IMR-90 (cell line): Measurements from ENCODE around the gene CFDP1. TPM values are rescaled to one million over a fixed set of nuclear protein-coding genes. Genes with fewer than 3 reads are reported as not detected.

Experiments
- ATAC-seq: fragments of 200-7000 bp; cut with Tn5 transposase; 2 replicates; pipeline ENCODE4 v1.9.1; 2020; ENCODE audit warnings: low read depth, mild to moderate bottlenecking, moderate library complexity
- BruUV-seq: library from RNA; stranded (reverse); fragments of 400-500 nt; replicated peaks from 2 replicates; lab custom pipeline; 2021; lab: Mats Ljungman, UMichigan
- CTCF ChIA-PET: fragments of 300-600 bp; formaldehyde crosslinking; extraction: SDS; loops from one replicate; lab custom pipeline; 2021; ENCODE audit warnings: antibody characterized with exemption; lab: Yijun Ruan, JAX
- POLR2A ChIA-PET: fragments of 300-600 bp; sonication (Branson Sonifier 250); formaldehyde crosslinking; loops from one replicate; lab custom pipeline; 2022; ENCODE audit warnings: antibody characterized with exemption; ENCODE audit not compliant: unreplicated experiment; lab: Charles Lee
- DNase-seq: peaks from one replicate; pipeline ENCODE4 v3.0.0; 2013
- H2AFZ ChIP-seq: replicated peaks from 2 replicates; pipeline ENCODE3; 2013; ENCODE audit warnings: low read length, mild to moderate bottlenecking; ENCODE audit not compliant: poor library complexity
- H2AK5ac ChIP-seq: 2 replicates; pipeline ENCODE4 v1.6.1; 2013; ENCODE audit warnings: low read depth, low read length, inconsistent platforms
- H2AK9ac ChIP-seq: replicated peaks from 2 replicates; pipeline ENCODE3; 2013; ENCODE audit warnings: mild to moderate bottlenecking, low read depth, low read length, moderate library complexity; ENCODE audit not compliant: poor library complexity
- H2BK120ac ChIP-seq: 2 replicates; pipeline ENCODE4 v1.6.1; 2013; ENCODE audit warnings: low read depth, low read length, inconsistent platforms
- H2BK15ac ChIP-seq: 3 replicates; pipeline ENCODE4 v1.6.1; 2013; ENCODE audit warnings: low read depth, low read length, inconsistent platforms
- H2BK20ac ChIP-seq: 2 replicates; pipeline ENCODE4 v1.6.1; 2013; ENCODE audit warnings: low read depth, mild to moderate bottlenecking, inconsistent platforms, low read length, moderate library complexity
- H2BK5ac ChIP-seq: 2 replicates; pipeline ENCODE4 v1.6.1; 2013; ENCODE audit warnings: mild to moderate bottlenecking, low read depth, low read length, inconsistent platforms; ENCODE audit not compliant: poor library complexity, severe bottlenecking
- H3K14ac ChIP-seq: replicated peaks from 2 replicates; pipeline ENCODE4 v1.6.1; 2013; ENCODE audit warnings: low read depth, low read length, inconsistent platforms
- H3K18ac ChIP-seq: 2 replicates; pipeline ENCODE4 v1.6.1; 2013; ENCODE audit warnings: low read depth, low read length, control low read depth
- H3K23ac ChIP-seq: 2 replicates; pipeline ENCODE4 v1.6.1; 2013; ENCODE audit warnings: low read depth, low read length, inconsistent platforms
- H3K27ac ChIP-seq: 2 replicates; pipeline ENCODE4 v1.5.1; 2013; ENCODE audit warnings: mild to moderate bottlenecking, control low read depth, low read length; ENCODE audit not compliant: insufficient read depth
- H3K27me3 ChIP-seq: 2 replicates; pipeline ENCODE4 v1.6.1; 2013; ENCODE audit warnings: low read length; ENCODE audit not compliant: control insufficient read depth, insufficient read depth
- H3K36me3 ChIP-seq: 2 replicates; pipeline ENCODE4 v1.6.1; 2013; ENCODE audit warnings: low read length, mixed read lengths; ENCODE audit not compliant: control insufficient read depth, insufficient read depth
- H3K4ac ChIP-seq: 2 replicates; pipeline ENCODE4 v1.6.1; 2013; ENCODE audit warnings: low read depth, low read length, inconsistent platforms
- H3K4me1 ChIP-seq: 2 replicates; pipeline ENCODE4 v1.6.1; 2013; ENCODE audit warnings: low read length, mixed read lengths; ENCODE audit not compliant: control insufficient read depth, insufficient read depth
- H3K4me2 ChIP-seq: 2 replicates; pipeline ENCODE4 v1.6.1; 2013; ENCODE audit warnings: low read depth, mild to moderate bottlenecking, control low read depth, low read length, moderate library complexity
- H3K4me3 ChIP-seq: 2 replicates; pipeline ENCODE4 v1.5.1; 2013; ENCODE audit warnings: low read depth, mild to moderate bottlenecking, control low read depth, low read length, moderate library complexity; ENCODE audit not compliant: insufficient read depth
- H3K56ac ChIP-seq: 2 replicates; pipeline ENCODE4 v1.6.1; 2013; ENCODE audit warnings: low read length, inconsistent platforms; ENCODE audit not compliant: insufficient read depth; ENCODE audit errors: extremely low read depth
- H3K79me1 ChIP-seq, 2 experiments: 2 replicates each; pipeline ENCODE4 v1.6.1; 2013; ENCODE audit warnings: low read length in 2 of 2, inconsistent platforms in 1 of 2, low read depth in 1 of 2
- H3K9ac ChIP-seq: 2 replicates; pipeline ENCODE4 v1.6.1; 2013; ENCODE audit warnings: low read depth, low read length, control low read depth
- H3K9me1 ChIP-seq: 2 replicates; pipeline ENCODE4 v1.6.1; 2013; ENCODE audit warnings: low read length, inconsistent platforms; ENCODE audit not compliant: insufficient read depth
- H3K9me3 ChIP-seq: 2 replicates; pipeline ENCODE4 v1.6.1; 2013; ENCODE audit warnings: low read length; ENCODE audit not compliant: control insufficient read depth, insufficient read depth
- H4K20me1 ChIP-seq: 2 replicates; pipeline ENCODE4 v1.6.1; 2013; ENCODE audit warnings: low read length, inconsistent platforms; ENCODE audit not compliant: insufficient read depth
- H4K5ac ChIP-seq: 2 replicates; pipeline ENCODE4 v1.6.1; 2013; ENCODE audit warnings: mild to moderate bottlenecking, low read depth, low read length, control low read depth
- H4K8ac ChIP-seq, 2 experiments: 2 replicates each; pipeline ENCODE4 v1.6.1; 2013; ENCODE audit warnings: low read depth in 2 of 2, low read length in 2 of 2, control low read depth in 1 of 2, inconsistent platforms in 1 of 2
- H4K91ac ChIP-seq: 2 replicates; pipeline ENCODE4 v1.6.1; 2013; ENCODE audit warnings: low read depth, low read length, inconsistent platforms; ENCODE audit not compliant: insufficient read depth
- CEBPB ChIP-seq: IDR thresholded peaks from 2 replicates; pipeline ENCODE4 v1.6.1; 2012; ENCODE audit warnings: low read depth, low read length, improper control_type of control experiment
- CHD1 ChIP-seq: IDR thresholded peaks from 2 replicates; pipeline ENCODE4 v1.6.1; 2012; ENCODE audit warnings: low read depth, low read length, improper control_type of control experiment
- FOS ChIP-seq: fragments of 150-350 bp; IDR thresholded peaks from 2 replicates; pipeline ENCODE4 v1.6.1; 2016; ENCODE audit warnings: low read depth, low read length
- MAFK ChIP-seq: IDR thresholded peaks from 2 replicates; pipeline ENCODE4 v1.6.1; 2012; ENCODE audit warnings: low read depth, low read length, improper control_type of control experiment
- MAZ ChIP-seq: IDR thresholded peaks from 2 replicates; pipeline ENCODE4 v1.6.1; 2012; ENCODE audit warnings: low read depth, mild to moderate bottlenecking, low read length, improper control_type of control experiment, moderate library complexity, borderline replicate concordance
- MXI1 ChIP-seq: IDR thresholded peaks from 2 replicates; pipeline ENCODE4 v1.6.1; 2012; ENCODE audit warnings: low read depth, mild to moderate bottlenecking, low read length, moderate library complexity, borderline replicate concordance
- NFE2L2 ChIP-seq: fragments of 150-350 bp; IDR thresholded peaks from 2 replicates; pipeline ENCODE4 v1.6.1; 2016; ENCODE audit warnings: low read depth, mild to moderate bottlenecking, low read length
- POLR2A ChIP-seq: IDR thresholded peaks from 2 replicates; pipeline ENCODE4 v1.6.1; 2012; ENCODE audit warnings: mild to moderate bottlenecking, low read depth, low read length
- RAD21 ChIP-seq: IDR thresholded peaks from 2 replicates; pipeline ENCODE4 v1.6.1; 2012; ENCODE audit warnings: low read length, improper control_type of control experiment
- RFX5 ChIP-seq: IDR thresholded peaks from 2 replicates; pipeline ENCODE4 v1.8.0; 2012; ENCODE audit warnings: low read depth, mild to moderate bottlenecking, low read length, moderate library complexity
- SMC3 ChIP-seq: fragments of 150-350 bp; IDR thresholded peaks from 2 replicates; pipeline ENCODE4 v1.6.1; 2016; ENCODE audit warnings: low read depth, mild to moderate bottlenecking, antibody characterized with exemption, low read length, moderate library complexity
- WGBS, 2 experiments: methylation state at CpG; one replicate each; pipeline versions ENCODE4 v1.1.5 to v1.1.7; 2013; ENCODE audit warnings: missing lambda C conversion rate in 2 of 2; ENCODE audit not compliant: insufficient read length in 1 of 2; ENCODE audit errors: extremely low coverage in 2 of 2; 5-methylcytosine and 5-hydroxymethylcytosine counted together
- dilution Hi-C: fragments of 300-500 bp; cut with HindIII; formaldehyde crosslinking; loops from one replicate; pipeline ENCODE4 v1.14.3; 2018; ENCODE audit warnings: low sequenced_read_pairs; ENCODE audit not compliant: unreplicated experiment
- in situ Hi-C: fragments of 300-500 bp; cut with MboI; formaldehyde crosslinking; loops from 3 replicates; pipeline ENCODE4 v1.14.3; 2019; ENCODE audit warnings: low sequenced_read_pairs, inconsistent platforms, mixed read lengths
- intact Hi-C: fragments of 100-400 bp; cut with micrococcal nuclease; formaldehyde crosslinking; loops from 2 replicates; pipeline ENCODE4 v1.10.0; 2022
- polyA plus RNA-seq, 3 experiments: library from polyadenylated mRNA; depleted of rRNA; stranded (reverse); fragments of >200 nt; gene quantifications; 2 replicates each; pipeline ENCODE4 v1.2.3, GENCODE V29; 2012; ENCODE audit warnings: low replicate concordance in 1 of 3
- total RNA-seq: library from RNA; depleted of rRNA; stranded (reverse); fragments of >200 nt; gene quantifications from 2 replicates; pipeline ENCODE4 v1.2.3, GENCODE V29; 2012
- TF ChIP-seq, protein P1 (sequence below): conservative IDR thresholded peaks from 2 replicates; pipeline ENCODE4 v1.5.1; 2012; ENCODE audit warnings: mild to moderate bottlenecking, low read depth, low read length, improper control_type of control experiment
- TF ChIP-seq, protein P2 (sequence below): fragments of 150-350 bp; IDR thresholded peaks from 2 replicates; pipeline ENCODE4 v1.6.1; 2017; ENCODE audit warnings: mild to moderate bottlenecking, antibody characterized with exemption, low read length, low read depth

CFDP1 gene
- total and polyA plus RNA-seq, 2 of the 4 experiments (the other 2 are of a cell fraction) = 15.6 to 38.7 TPM

DNA sequence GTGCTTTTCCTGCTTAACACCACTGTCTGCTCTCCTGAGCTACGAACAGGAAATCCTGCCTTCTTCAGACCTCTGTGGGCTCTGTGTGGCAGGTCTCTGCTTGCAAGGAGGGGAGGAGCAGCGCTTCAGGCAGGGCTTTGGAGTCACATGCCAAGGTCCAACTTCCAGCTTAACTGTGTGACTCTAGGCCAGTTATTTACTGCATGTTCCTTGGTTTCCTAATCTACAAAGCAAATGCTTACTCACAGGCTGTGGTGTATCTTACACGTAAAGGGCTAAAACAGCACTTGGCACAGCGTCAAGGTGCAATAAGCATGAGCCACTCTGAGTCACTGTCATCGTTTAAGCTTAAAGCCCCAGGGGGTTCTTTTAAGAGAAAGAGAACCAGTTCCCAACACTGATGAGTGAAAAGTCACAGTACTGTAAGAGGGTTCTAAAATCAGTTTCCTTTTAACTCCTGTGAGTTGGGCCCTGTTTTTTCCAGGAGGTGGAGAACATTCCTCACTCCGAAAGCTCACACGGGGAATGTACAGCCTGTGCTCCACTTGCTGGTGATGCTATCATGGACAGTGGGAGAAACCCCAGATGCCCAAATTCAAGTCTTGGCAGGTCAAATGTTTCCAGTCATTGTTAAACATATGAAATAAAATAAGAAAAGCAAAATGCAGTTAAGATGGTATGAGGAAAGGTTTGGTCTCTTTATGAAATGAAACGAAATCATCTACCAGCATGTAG is 127.8 kb downstream of the CFDP1 start:
- peak overlapping the region; percentile 91 for H2BK20ac ChIP-seq
- H3K36me3 ChIP-seq = peaks cover 13% of the 10 kb centered on the region
- peak; percentile 93 for ATAC-seq
- no TSS peak for BruUV-seq
- intact Hi-C loops = loop anchor here (1.0 to 2.0 kb wide), 2 partner anchors 67 to 80 kb away; no protein-coding TSS in a partner anchor
- H2BK120ac ChIP-seq = peak overlapping the region; percentile 91
- H3K9ac ChIP-seq = peak overlapping the region; percentile 59
- H3K79me1 ChIP-seq = peaks cover 13 to 48% of the 10 kb centered on the region in 2 experiments; a peak in 3 of 4 replicates
- peak overlapping the region; percentile 92 for H3K27ac ChIP-seq
- in situ Hi-C loops = loop anchor here (5.0 kb wide), 1 partner anchor 67 kb away; no protein-coding TSS in a partner anchor
- H4K91ac ChIP-seq = peak overlapping the region; percentile 93
- peaks cover 13% of the 10 kb centered on the region for H3K9me1 ChIP-seq
- peak overlapping the region; percentile 53 for H4K5ac ChIP-seq
- H3K9me3 ChIP-seq = no peaks in the 10 kb centered on the region
- 0% methylated on average over 2 of the region's 8 CpGs; no CpG with 5 or more reads in 1 of the 2 experiments for WGBS, 2 experiments
- no peaks in the 10 kb centered on the region for H3K27me3 ChIP-seq
- H3K4me3 ChIP-seq = no peak overlapping the region; the same call in 1 of the 2 replicates
- dilution Hi-C loops = no loop called here
- H4K8ac ChIP-seq = peak overlapping the region; percentile 52 to 92
- peak overlapping the region; percentile 95 for H2AK9ac ChIP-seq
- H2AFZ ChIP-seq = peak overlapping the region; percentile 69
- peak overlapping the region; percentile 97; the same call in 2 of the 3 replicates for H2BK15ac ChIP-seq
- peak overlapping the region; percentile 84 for H3K23ac ChIP-seq
- DNase-seq = peak; percentile 100
- peak overlapping the region; percentile 95 for H3K14ac ChIP-seq
- ChIA-PET POLR2A (no interaction called here), CTCF (interaction anchor here (0.6 to 1.4 kb wide), 4 partner anchors 9 to 67 kb away, joined by 3 to 6 read pairs (median 3); partner anchors contain the start of gene BCAR1)
- peak overlapping the region; percentile 88 for H3K56ac ChIP-seq
- H3K18ac ChIP-seq = peak overlapping the region; percentile 77
- peak overlapping the region; percentile 94 for H3K4ac ChIP-seq
- peaks cover 4% of the 10 kb centered on the region; the same call in 1 of the 2 replicates for H4K20me1 ChIP-seq
- peak overlapping the region; percentile 59 for H3K4me2 ChIP-seq
- peak overlapping the region; percentile 100 for H2AK5ac ChIP-seq
- peak overlapping the region; percentile 98 for H2BK5ac ChIP-seq
- H3K4me1 ChIP-seq = peaks cover 18% of the 10 kb centered on the region
- TF ChIP-seq MAZ (peak; percentile 50; the same call in 1 of the 2 replicates), CHD1 (peak; percentile 61; the same call in 1 of the 2 replicates), RAD21 (no peak; the same call in 1 of the 2 replicates), POLR2A (peak; percentile 89), SMC3 (no peak; the same call in none of the 2 replicates), MAFK (peak; percentile 68), RFX5 (no peak), MXI1 (peak; percentile 78), NFE2L2 (peak; percentile 88), CEBPB (peak; percentile 93), FOS (peak; percentile 98)
- TF ChIP-seq, protein P1, sequence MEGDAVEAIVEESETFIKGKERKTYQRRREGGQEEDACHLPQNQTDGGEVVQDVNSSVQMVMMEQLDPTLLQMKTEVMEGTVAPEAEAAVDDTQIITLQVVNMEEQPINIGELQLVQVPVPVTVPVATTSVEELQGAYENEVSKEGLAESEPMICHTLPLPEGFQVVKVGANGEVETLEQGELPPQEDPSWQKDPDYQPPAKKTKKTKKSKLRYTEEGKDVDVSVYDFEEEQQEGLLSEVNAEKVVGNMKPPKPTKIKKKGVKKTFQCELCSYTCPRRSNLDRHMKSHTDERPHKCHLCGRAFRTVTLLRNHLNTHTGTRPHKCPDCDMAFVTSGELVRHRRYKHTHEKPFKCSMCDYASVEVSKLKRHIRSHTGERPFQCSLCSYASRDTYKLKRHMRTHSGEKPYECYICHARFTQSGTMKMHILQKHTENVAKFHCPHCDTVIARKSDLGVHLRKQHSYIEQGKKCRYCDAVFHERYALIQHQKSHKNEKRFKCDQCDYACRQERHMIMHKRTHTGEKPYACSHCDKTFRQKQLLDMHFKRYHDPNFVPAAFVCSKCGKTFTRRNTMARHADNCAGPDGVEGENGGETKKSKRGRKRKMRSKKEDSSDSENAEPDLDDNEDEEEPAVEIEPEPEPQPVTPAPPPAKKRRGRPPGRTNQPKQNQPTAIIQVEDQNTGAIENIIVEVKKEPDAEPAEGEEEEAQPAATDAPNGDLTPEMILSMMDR = no peak
- TF ChIP-seq, protein P2, sequence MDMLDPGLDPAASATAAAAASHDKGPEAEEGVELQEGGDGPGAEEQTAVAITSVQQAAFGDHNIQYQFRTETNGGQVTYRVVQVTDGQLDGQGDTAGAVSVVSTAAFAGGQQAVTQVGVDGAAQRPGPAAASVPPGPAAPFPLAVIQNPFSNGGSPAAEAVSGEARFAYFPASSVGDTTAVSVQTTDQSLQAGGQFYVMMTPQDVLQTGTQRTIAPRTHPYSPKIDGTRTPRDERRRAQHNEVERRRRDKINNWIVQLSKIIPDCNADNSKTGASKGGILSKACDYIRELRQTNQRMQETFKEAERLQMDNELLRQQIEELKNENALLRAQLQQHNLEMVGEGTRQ = peak; percentile 90
